K562 (cell line): ENCODE results near the gene PCDHGA8. TPM values are rescaled to one million over a fixed set of nuclear protein-coding genes. Genes with fewer than 3 reads are reported as not detected.

Experiments
- ATF4 ChIP-seq: fragments of 450-650 bp; formaldehyde crosslinking; IDR thresholded peaks from 2 replicates; pipeline ENCODE4 v1.4.0; 2022; ENCODE audit warnings: mild to moderate bottlenecking, moderate library complexity
- CBX8 ChIP-seq: fragments of 200-600 bp; sonication (generic); IDR thresholded peaks from 2 replicates; pipeline ENCODE4 v1.6.1; 2012; ENCODE audit warnings: borderline replicate concordance, mixed run types, low read depth, mild to moderate bottlenecking, moderate library complexity, mixed read lengths, low read length, control low read depth, inconsistent platforms; ENCODE audit not compliant: poor library complexity, severe bottlenecking; ENCODE audit errors: extremely low read depth
- FOXA1 ChIP-seq: fragments of 450-650 bp; IDR thresholded peaks from 2 replicates; pipeline ENCODE4 v1.6.1; 2016; ENCODE audit warnings: mild to moderate bottlenecking, borderline replicate concordance
- NFE2L1 ChIP-seq: fragments of 450-650 bp; IDR thresholded peaks from 2 replicates; pipeline ENCODE4 v1.6.1; 2016; ENCODE audit warnings: missing genetic modification characterization, low read depth, mild to moderate bottlenecking, missing compliant biosample characterization, moderate library complexity, borderline replicate concordance
- ZNF407 ChIP-seq: fragments of 450-650 bp; IDR thresholded peaks from 2 replicates; pipeline ENCODE4 v1.6.1; 2016; ENCODE audit warnings: low read depth
- polyA plus RNA-seq, 8 experiments: library from polyadenylated mRNA; depleted of rRNA in 4 of 8; stranded (reverse) in 5 of 8; unstranded in 3 of 8; fragments of >200 nt; fragmentation: Nextera tagmentation in 2 of 8; fragmentation: Illumina TruSeq in 1 of 8; extraction: Ambion mirVana in 2 of 8; extraction: Trizol in 1 of 8; gene quantifications; 2 replicates each; pipeline versions ENCODE4 v1.2.1 to v1.2.3, GENCODE V29; 2011 to 2014; ENCODE audit warnings: inconsistent platforms in 1 of 8, missing spikeins in 1 of 8
- total RNA-seq, 7 experiments: library from RNA; depleted of rRNA in 6 of 7; stranded (reverse); fragments of >200 nt in 6 of 7; fragmentation: Illumina TruSeq in 2 of 7; extraction: Trizol in 2 of 7; gene quantifications; 2 replicates each; pipeline versions ENCODE4 v1.2.1 to v1.2.3, GENCODE V29; 2011 to 2021; ENCODE audit warnings: low replicate concordance in 1 of 7
- TF ChIP-seq, protein P1 (sequence below): fragments of 250-450 bp; sonication (Bioruptor Pico); IDR thresholded peaks from 2 replicates; pipeline ENCODE4 v1.4.0; 2020

PCDHGA8 gene
- total and polyA plus RNA-seq, 9 of the 15 experiments (the other 6 are each of a cell fraction or from before 2014, with no cell fraction given), result 0.04 to 0.11 (median 0.07) TPM; not detected in 2

GRCh38 chr5:141356950-141357349 is 35.5 kb upstream of the PCDHGA8 start (continued):
- TF ChIP-seq, protein P1, sequence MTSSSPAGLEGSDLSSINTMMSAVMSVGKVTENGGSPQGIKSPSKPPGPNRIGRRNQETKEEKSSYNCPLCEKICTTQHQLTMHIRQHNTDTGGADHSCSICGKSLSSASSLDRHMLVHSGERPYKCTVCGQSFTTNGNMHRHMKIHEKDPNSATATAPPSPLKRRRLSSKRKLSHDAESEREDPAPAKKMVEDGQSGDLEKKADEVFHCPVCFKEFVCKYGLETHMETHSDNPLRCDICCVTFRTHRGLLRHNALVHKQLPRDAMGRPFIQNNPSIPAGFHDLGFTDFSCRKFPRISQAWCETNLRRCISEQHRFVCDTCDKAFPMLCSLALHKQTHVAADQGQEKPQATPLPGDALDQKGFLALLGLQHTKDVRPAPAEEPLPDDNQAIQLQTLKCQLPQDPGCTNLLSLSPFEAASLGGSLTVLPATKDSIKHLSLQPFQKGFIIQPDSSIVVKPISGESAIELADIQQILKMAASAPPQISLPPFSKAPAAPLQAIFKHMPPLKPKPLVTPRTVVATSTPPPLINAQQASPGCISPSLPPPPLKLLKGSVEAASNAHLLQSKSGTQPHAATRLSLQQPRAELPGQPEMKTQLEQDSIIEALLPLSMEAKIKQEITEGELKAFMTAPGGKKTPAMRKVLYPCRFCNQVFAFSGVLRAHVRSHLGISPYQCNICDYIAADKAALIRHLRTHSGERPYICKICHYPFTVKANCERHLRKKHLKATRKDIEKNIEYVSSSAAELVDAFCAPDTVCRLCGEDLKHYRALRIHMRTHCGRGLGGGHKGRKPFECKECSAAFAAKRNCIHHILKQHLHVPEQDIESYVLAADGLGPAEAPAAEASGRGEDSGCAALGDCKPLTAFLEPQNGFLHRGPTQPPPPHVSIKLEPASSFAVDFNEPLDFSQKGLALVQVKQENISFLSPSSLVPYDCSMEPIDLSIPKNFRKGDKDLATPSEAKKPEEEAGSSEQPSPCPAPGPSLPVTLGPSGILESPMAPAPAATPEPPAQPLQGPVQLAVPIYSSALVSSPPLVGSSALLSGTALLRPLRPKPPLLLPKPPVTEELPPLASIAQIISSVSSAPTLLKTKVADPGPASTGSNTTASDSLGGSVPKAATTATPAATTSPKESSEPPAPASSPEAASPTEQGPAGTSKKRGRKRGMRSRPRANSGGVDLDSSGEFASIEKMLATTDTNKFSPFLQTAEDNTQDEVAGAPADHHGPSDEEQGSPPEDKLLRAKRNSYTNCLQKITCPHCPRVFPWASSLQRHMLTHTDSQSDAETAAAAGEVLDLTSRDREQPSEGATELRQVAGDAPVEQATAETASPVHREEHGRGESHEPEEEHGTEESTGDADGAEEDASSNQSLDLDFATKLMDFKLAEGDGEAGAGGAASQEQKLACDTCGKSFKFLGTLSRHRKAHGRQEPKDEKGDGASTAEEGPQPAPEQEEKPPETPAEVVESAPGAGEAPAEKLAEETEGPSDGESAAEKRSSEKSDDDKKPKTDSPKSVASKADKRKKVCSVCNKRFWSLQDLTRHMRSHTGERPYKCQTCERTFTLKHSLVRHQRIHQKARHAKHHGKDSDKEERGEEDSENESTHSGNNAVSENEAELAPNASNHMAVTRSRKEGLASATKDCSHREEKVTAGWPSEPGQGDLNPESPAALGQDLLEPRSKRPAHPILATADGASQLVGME (CRISPR knock-in tag), result 0 out of 2 replicates have a peak, but pooled peaks have one; percentile 37
- TF ChIP-seq ZNF407 (no peak), CBX8 (no peak), FOXA1 (no peak), NFE2L1 (tag) (no peak), ATF4 (no peak)
